Astrocyte (in vitro differentiated cells and primary cell): ENCODE results near the gene SLC35D1. TPM values are rescaled to one million over a fixed set of nuclear protein-coding genes. Genes with fewer than 3 reads are reported as not detected.

ENCODE experiments used
- DNase-seq: peaks from one replicate; pipeline ENCODE4 v3.0.0-alpha.2; 2010; ENCODE audit warnings: low read depth
- FAIRE-seq: peaks from 2 replicates; lab custom pipeline; 2011; peaks lifted over from hg19 to GRCh38; lab: Jason Lieb, UNC
- H2AFZ ChIP-seq: 2 replicates; pipeline ENCODE4 v1.6.0; 2012; ENCODE audit warnings: low read depth, low read length, inconsistent platforms
- H3K27ac ChIP-seq: 2 replicates; pipeline ENCODE4 v1.5.1; 2011; ENCODE audit warnings: low read depth, low read length, inconsistent platforms
- H3K27me3 ChIP-seq: 2 replicates; pipeline ENCODE4 v1.6.0; 2011; ENCODE audit warnings: low read length, inconsistent platforms; ENCODE audit not compliant: insufficient read depth
- H3K36me3 ChIP-seq: 2 replicates; pipeline ENCODE4 v1.5.1; 2011; ENCODE audit warnings: low read length, inconsistent platforms; ENCODE audit not compliant: insufficient read depth
- H3K4me1 ChIP-seq: 2 replicates; pipeline ENCODE4 v1.5.1; 2011; ENCODE audit warnings: low read length, inconsistent platforms; ENCODE audit not compliant: insufficient read depth
- H3K4me2 ChIP-seq: 2 replicates; pipeline ENCODE4 v1.6.0; 2012; ENCODE audit warnings: low read length, inconsistent platforms
- H3K4me3 ChIP-seq: 2 replicates; pipeline ENCODE4 v1.5.1; 2011; ENCODE audit warnings: low read depth, mild to moderate bottlenecking, low read length, inconsistent platforms; ENCODE audit not compliant: insufficient read depth
- H3K79me2 ChIP-seq: 2 replicates; pipeline ENCODE4 v1.6.0; 2012; ENCODE audit warnings: mild to moderate bottlenecking, low read length, inconsistent platforms; ENCODE audit not compliant: insufficient read depth
- H3K9ac ChIP-seq: 2 replicates; pipeline ENCODE4 v1.6.0; 2012; ENCODE audit warnings: mild to moderate bottlenecking, low read length, inconsistent platforms
- H3K9me3 ChIP-seq: 2 replicates; pipeline ENCODE4 v1.5.1; 2012; ENCODE audit warnings: low read depth, mild to moderate bottlenecking, low read length, inconsistent platforms; ENCODE audit not compliant: insufficient read depth
- H4K20me1 ChIP-seq: 2 replicates; pipeline ENCODE4 v1.6.0; 2012; ENCODE audit warnings: low read length, inconsistent platforms; ENCODE audit not compliant: insufficient read depth
- H3K27ac Mint-ChIP-seq: one replicate; pipeline ENCODE4 v1.8.0; 2021; ENCODE audit warnings: mild to moderate bottlenecking, mixed read lengths; ENCODE audit not compliant: unreplicated experiment
- H3K27me3 Mint-ChIP-seq: one replicate; pipeline ENCODE4 v1.8.0; 2021; ENCODE audit warnings: low read depth, mixed read lengths; ENCODE audit not compliant: unreplicated experiment
- H3K36me3 Mint-ChIP-seq: one replicate; pipeline ENCODE4 v1.8.0; 2021; ENCODE audit warnings: low read depth, mixed read lengths; ENCODE audit not compliant: unreplicated experiment
- H3K4me1 Mint-ChIP-seq: one replicate; pipeline ENCODE4 v1.8.0; 2021; ENCODE audit warnings: low read depth, mixed read lengths; ENCODE audit not compliant: unreplicated experiment
- H3K4me3 Mint-ChIP-seq: one replicate; pipeline ENCODE4 v1.8.0; 2021; ENCODE audit warnings: mild to moderate bottlenecking, moderate library complexity, mixed read lengths; ENCODE audit not compliant: unreplicated experiment
- H3K9me3 Mint-ChIP-seq: one replicate; pipeline ENCODE4 v1.8.0; 2021; ENCODE audit warnings: mild to moderate bottlenecking, mixed read lengths; ENCODE audit not compliant: unreplicated experiment
- EZH2 ChIP-seq: IDR thresholded peaks from 2 replicates; pipeline ENCODE4 v1.6.1; 2012; ENCODE audit warnings: mild to moderate bottlenecking, low read length, inconsistent platforms; ENCODE audit not compliant: insufficient read depth
- total RNA-seq: library from RNA; stranded (reverse); gene quantifications from 2 replicates; pipeline ENCODE4 v1.2.1, GENCODE V29; 2021
- TF ChIP-seq, protein P1 (sequence below): IDR thresholded peaks from 2 replicates; pipeline ENCODE4 v1.5.1; 2011; ENCODE audit warnings: low read depth, mild to moderate bottlenecking, inconsistent platforms, low read length, moderate library complexity; ENCODE audit not compliant: insufficient read depth

SLC35D1 gene
- total RNA-seq, 1 donor from 2014 or later = 12.7 TPM

DNA sequence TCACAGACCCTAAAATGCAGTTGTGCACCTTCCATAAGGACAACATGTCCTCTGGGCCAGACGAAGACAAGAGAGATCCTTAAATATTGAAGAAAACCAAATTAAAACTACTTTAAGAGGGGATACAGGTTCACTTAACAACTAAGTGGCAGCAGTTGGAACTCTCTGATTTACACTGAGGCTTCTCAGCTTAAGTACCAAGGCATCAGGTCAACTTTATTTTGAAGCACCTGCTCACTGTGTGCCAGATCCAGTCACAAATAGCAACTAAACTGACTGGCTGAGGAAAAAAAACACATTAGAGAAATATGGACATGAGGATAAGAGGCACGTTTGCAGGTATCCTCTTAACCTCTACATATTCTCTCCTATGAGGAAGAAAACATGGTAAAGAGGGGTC, 33.2 kb downstream of the SLC35D1 start:
- FAIRE-seq (no peak), DNase-seq (no peak)
- Mint-ChIP-seq H3K4me3 (no peak overlapping the region), H3K27me3 (no peaks in the 10 kb centered on the region), H3K36me3 (peaks cover 11% of the 10 kb centered on the region), H3K27ac (peak overlapping the region; percentile 93), H3K9me3 (no peaks in the 10 kb centered on the region), H3K4me1 (peaks cover 38% of the 10 kb centered on the region)
- no peaks in the 10 kb centered on the region for H3K79me2 ChIP-seq
- H3K27me3 ChIP-seq = no peaks in the 10 kb centered on the region
- no peak for TF ChIP-seq EZH2
- TF ChIP-seq, protein P1, sequence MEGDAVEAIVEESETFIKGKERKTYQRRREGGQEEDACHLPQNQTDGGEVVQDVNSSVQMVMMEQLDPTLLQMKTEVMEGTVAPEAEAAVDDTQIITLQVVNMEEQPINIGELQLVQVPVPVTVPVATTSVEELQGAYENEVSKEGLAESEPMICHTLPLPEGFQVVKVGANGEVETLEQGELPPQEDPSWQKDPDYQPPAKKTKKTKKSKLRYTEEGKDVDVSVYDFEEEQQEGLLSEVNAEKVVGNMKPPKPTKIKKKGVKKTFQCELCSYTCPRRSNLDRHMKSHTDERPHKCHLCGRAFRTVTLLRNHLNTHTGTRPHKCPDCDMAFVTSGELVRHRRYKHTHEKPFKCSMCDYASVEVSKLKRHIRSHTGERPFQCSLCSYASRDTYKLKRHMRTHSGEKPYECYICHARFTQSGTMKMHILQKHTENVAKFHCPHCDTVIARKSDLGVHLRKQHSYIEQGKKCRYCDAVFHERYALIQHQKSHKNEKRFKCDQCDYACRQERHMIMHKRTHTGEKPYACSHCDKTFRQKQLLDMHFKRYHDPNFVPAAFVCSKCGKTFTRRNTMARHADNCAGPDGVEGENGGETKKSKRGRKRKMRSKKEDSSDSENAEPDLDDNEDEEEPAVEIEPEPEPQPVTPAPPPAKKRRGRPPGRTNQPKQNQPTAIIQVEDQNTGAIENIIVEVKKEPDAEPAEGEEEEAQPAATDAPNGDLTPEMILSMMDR = no peak
- no peak overlapping the region for H2AFZ ChIP-seq
- peaks cover 40% of the 10 kb centered on the region for H3K4me1 ChIP-seq
- no peak overlapping the region for H3K9ac ChIP-seq
- H3K4me3 ChIP-seq = no peak overlapping the region
- peak overlapping the region; percentile 57 for H3K4me2 ChIP-seq
- H4K20me1 ChIP-seq = no peaks in the 10 kb centered on the region
- peak overlapping the region; percentile 79 for H3K27ac ChIP-seq
- no peaks in the 10 kb centered on the region for H3K9me3 ChIP-seq
- H3K36me3 ChIP-seq = peaks cover 4% of the 10 kb centered on the region

DNA sequence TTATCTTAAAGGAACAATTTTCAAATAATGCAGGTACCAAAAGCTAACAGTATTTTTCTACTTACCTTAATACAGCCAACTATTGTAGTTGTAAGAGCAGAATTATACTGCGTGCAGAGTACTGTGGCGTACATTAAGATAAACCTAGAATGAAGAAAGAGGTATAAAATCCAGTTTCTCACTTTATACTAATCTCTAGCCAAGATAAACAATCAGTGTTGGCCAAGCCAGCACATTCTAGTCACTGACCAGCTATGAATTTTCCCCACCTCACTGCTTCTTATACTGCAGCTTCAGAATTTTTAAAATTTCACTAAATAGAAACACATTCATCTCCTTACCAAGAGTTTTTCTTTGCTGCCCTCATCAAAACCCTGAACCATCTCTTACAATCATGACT, 33.6 kb downstream of the SLC35D1 start:
- Mint-ChIP-seq H3K36me3 (peaks cover 11% of the 10 kb centered on the region), H3K9me3 (no peaks in the 10 kb centered on the region), H3K4me1 (peaks cover 38% of the 10 kb centered on the region), H3K27ac (peak overlapping the region; percentile 93), H3K4me3 (no peak overlapping the region), H3K27me3 (no peaks in the 10 kb centered on the region)
- no peaks in the 10 kb centered on the region for H3K79me2 ChIP-seq
- H2AFZ ChIP-seq = no peak overlapping the region
- H3K27ac ChIP-seq = peak overlapping the region; percentile 79
- no peak overlapping the region for H3K4me3 ChIP-seq
- H3K36me3 ChIP-seq = peaks cover 4% of the 10 kb centered on the region
- no peaks in the 10 kb centered on the region for H3K9me3 ChIP-seq
- H3K27me3 ChIP-seq = no peaks in the 10 kb centered on the region
- TF ChIP-seq EZH2 = no peak
- TF ChIP-seq, protein P1 = no peak
- peaks cover 40% of the 10 kb centered on the region for H3K4me1 ChIP-seq
- peak; percentile 50 for FAIRE-seq
- DNase-seq = peak; percentile 90
- H3K4me2 ChIP-seq = peak overlapping the region; percentile 57
- no peaks in the 10 kb centered on the region for H4K20me1 ChIP-seq
- H3K9ac ChIP-seq = peak overlapping the region; percentile 59

DNA sequence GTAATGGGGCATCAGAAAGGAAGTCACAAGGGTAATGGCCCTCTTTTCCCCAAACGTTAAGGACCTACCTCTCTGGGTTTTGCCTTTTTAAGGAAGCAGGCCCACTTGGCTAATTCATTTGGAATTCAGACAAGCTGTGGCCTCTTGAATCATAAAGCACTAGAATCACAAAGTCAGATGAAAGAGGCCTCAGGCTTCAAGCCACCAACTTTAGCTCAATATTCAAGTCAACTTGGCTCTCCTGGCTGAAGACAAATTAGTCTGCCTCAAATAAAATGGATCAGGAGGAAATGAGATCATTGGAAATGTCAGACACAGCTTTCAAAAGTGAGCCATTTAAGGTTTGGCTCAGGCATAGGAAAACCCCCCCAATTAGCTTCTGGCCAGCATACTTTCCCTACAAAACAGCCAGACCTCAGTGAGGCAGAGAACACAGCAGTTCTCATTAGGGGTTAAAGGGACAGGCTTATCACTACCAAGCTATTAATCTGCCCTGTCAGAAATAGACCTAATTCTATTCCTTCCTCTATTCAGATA, 34.3 kb downstream of the SLC35D1 start:
- H3K79me2 ChIP-seq = no peaks in the 10 kb centered on the region
- no peaks in the 10 kb centered on the region for H4K20me1 ChIP-seq
- no peaks in the 10 kb centered on the region for H3K9me3 ChIP-seq
- H3K27ac Mint-ChIP-seq = peak overlapping the region; percentile 93
- H3K27me3 Mint-ChIP-seq = no peaks in the 10 kb centered on the region
- peak overlapping the region; percentile 9 for H3K4me3 ChIP-seq
- H2AFZ ChIP-seq = no peak overlapping the region
- FAIRE-seq (peak; percentile 92), DNase-seq (peak; percentile 99)
- peaks cover 4% of the 10 kb centered on the region for H3K36me3 ChIP-seq
- H3K4me2 ChIP-seq = peak overlapping the region; percentile 57
- H3K9me3 Mint-ChIP-seq = no peaks in the 10 kb centered on the region
- H3K4me1 Mint-ChIP-seq = peaks cover 38% of the 10 kb centered on the region
- peak overlapping the region; percentile 59 for H3K9ac ChIP-seq
- peak overlapping the region; percentile 79 for H3K27ac ChIP-seq
- H3K27me3 ChIP-seq = no peaks in the 10 kb centered on the region
- peaks cover 40% of the 10 kb centered on the region for H3K4me1 ChIP-seq
- peaks cover 6% of the 10 kb centered on the region for H3K36me3 Mint-ChIP-seq
- TF ChIP-seq, protein P1 = no peak
- no peak for TF ChIP-seq EZH2
- no peak overlapping the region for H3K4me3 Mint-ChIP-seq
